Caco-2 (cell line): Measurements from ENCODE around the gene PCIF1. TPM values are rescaled to one million over a fixed set of nuclear protein-coding genes. Genes with fewer than 3 reads are reported as not detected.

ENCODE experiments used
- BruUV-seq: library from RNA; stranded (reverse); fragments of 400-500 nt; replicated peaks from 2 replicates; lab custom pipeline; 2021; lab: Mats Ljungman, UMichigan
- CTCF ChIA-PET: fragments of 300-600 bp; sonication (Branson Sonifier 250); formaldehyde crosslinking; loops from one replicate; lab custom pipeline; 2022; ENCODE audit warnings: antibody characterized with exemption; lab: Charles Lee
- POLR2A ChIA-PET: fragments of 300-600 bp; sonication (Branson Sonifier 250); formaldehyde crosslinking; loops from one replicate; lab custom pipeline; 2022; ENCODE audit warnings: antibody characterized with exemption; lab: Charles Lee
- DNase-seq, 2 experiments: peaks; one replicate each; pipeline versions ENCODE4 v3.0.0 to v3.0.0-alpha.2; 2020 to 2022
- H3K27me3 ChIP-seq: replicated peaks from 2 replicates; pipeline ENCODE4 v1.6.0; 2011; ENCODE audit warnings: low read length; ENCODE audit not compliant: control insufficient read depth, insufficient read depth
- H3K36me3 ChIP-seq: 2 replicates; pipeline ENCODE4 v1.5.1; 2011; ENCODE audit warnings: low read length; ENCODE audit not compliant: control insufficient read depth, insufficient read depth
- H3K4me1 ChIP-seq: fragments of 250-450 bp; sonication (Bioruptor Pico); 2 replicates; pipeline ENCODE4 v1.5.1; 2020; ENCODE audit warnings: mild to moderate bottlenecking
- H3K4me3 ChIP-seq: 2 replicates; pipeline ENCODE4 v1.5.1; 2011; ENCODE audit warnings: low read depth, mild to moderate bottlenecking, control low read depth, low read length
- H3K9me3 ChIP-seq: fragments of 250-450 bp; sonication (Bioruptor Pico); 2 replicates; pipeline ENCODE4 v1.5.1; 2020; ENCODE audit warnings: mild to moderate bottlenecking, moderate library complexity
- H3K27ac Mint-ChIP-seq: one replicate; pipeline ENCODE4 v1.8.0; 2022; ENCODE audit warnings: mixed read lengths; ENCODE audit not compliant: unreplicated experiment
- H3K27me3 Mint-ChIP-seq: one replicate; pipeline ENCODE4 v1.8.0; 2022; ENCODE audit warnings: mixed read lengths; ENCODE audit not compliant: insufficient read depth, unreplicated experiment
- H3K36me3 Mint-ChIP-seq: one replicate; pipeline ENCODE4 v1.8.0; 2022; ENCODE audit warnings: mild to moderate bottlenecking, mixed read lengths; ENCODE audit not compliant: insufficient read depth, unreplicated experiment
- H3K4me1 Mint-ChIP-seq: one replicate; pipeline ENCODE4 v1.8.0; 2022; ENCODE audit warnings: low read depth, mixed read lengths; ENCODE audit not compliant: unreplicated experiment
- H3K4me3 Mint-ChIP-seq: one replicate; pipeline ENCODE4 v1.8.0; 2022; ENCODE audit warnings: mild to moderate bottlenecking, moderate library complexity, mixed read lengths; ENCODE audit not compliant: unreplicated experiment
- H3K9me3 Mint-ChIP-seq: one replicate; pipeline ENCODE4 v1.8.0; 2022; ENCODE audit warnings: mixed read lengths; ENCODE audit not compliant: unreplicated experiment
- CTCF ChIP-seq, 2 experiments: fragments of 200-600 bp in 1 of 2; IDR thresholded peaks; 1 replicate in 1 of 2; 2 replicates in 1 of 2; pipeline versions ENCODE4 v1.5.1 to v1.8.0; 2011 to 2022; ENCODE audit warnings: antibody characterized with exemption in 1 of 2, control low read depth in 1 of 2, inconsistent platforms in 1 of 2, low read depth in 1 of 2, low read length in 1 of 2, mild to moderate bottlenecking in 1 of 2, moderate library complexity in 1 of 2; ENCODE audit not compliant: insufficient read depth in 1 of 2, severe bottlenecking in 1 of 2, unreplicated experiment in 1 of 2
- intact Hi-C: fragments of 100-400 bp; cut with micrococcal nuclease; formaldehyde crosslinking; loops from one replicate; pipeline ENCODE4 v1.10.0; 2022; ENCODE audit not compliant: unreplicated experiment
- total RNA-seq: library from RNA; stranded (reverse); gene quantifications from 2 replicates; pipeline ENCODE4 v1.2.3, GENCODE V29; 2022

PCIF1 gene
- total RNA-seq, 1 experiment from 2014 or later: 75.9 TPM

DNA sequence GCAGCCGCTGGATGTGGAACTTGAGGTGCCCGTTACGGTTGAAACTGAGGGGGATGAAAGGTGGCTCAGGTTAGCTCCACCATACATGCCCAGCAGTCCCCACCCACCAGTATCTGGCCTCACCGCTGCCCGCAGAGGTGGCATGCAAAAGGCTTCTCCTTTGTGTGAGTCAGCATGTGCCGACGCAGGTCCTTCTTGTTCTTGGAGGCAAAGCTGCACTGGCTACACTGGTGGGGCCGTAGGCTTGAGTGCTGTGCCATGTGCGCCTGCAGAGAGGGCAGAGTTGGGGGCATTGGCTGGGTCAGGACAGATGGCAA, 15.8 kb downstream of the PCIF1 start:
- no peaks in the 10 kb centered on the region for H3K9me3 Mint-ChIP-seq
- CTCF ChIA-PET: interaction anchor here (1.2 to 3.2 kb wide), 2 partner anchors 17 to 19 kb away, joined by 5 to 17 read pairs; no protein-coding TSS in a partner anchor

DNA sequence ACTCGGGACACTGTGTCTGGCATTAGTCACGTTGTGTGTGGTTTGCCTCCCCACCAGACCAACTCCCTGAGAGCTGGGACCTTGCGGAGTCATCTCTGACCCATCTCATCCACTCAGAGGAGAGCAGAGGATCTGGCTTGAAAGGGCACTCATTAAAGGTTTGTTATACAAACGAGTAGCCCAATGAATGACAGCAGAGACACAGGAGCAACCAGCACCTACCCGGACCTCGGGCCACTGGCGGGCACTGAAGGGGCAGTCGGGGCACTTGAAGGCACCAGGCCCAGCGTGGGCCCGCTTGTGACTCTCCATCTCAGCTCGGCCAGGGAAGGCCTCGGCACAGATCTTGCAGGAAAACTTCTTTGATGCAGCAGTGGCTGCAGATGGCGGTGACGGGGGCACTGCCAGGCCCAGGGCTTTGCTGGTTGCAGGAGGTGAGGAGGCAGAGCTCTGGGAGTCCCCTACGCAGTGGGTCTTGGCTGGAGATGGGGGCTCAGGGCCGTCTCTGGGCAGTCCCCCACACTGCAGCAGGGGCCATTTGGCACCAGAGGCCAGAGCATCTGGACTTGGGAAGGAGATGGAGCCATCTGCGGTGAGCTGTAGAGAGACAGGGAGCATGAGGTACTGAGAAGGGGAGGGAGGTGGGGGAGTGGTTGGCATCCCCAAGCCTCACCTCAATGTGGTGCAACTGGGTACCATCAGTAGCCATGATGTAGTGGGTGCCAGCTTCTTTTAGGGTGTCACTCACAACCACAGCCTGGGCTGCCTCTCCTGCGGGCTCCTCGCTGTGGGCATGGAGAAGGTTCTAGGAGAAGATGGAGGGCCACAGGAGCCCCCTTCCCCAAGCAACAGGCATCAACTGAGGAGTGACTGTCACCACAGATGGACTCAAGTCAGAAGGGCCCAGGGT, 17.7 kb downstream of the PCIF1 start:
- Mint-ChIP-seq H3K27me3 (no peaks in the 10 kb centered on the region), H3K36me3 (peaks cover 91% of the 10 kb centered on the region), H3K27ac (peak overlapping the region; percentile 24), H3K4me3 (no peak overlapping the region), H3K4me1 (no peaks in the 10 kb centered on the region), H3K9me3 (no peaks in the 10 kb centered on the region)
- Histone ChIP-seq H3K9me3 (no peaks in the 10 kb centered on the region), H3K4me1 (no peaks in the 10 kb centered on the region), H3K36me3 (peaks cover 18% of the 10 kb centered on the region), H3K27me3 (no peaks in the 10 kb centered on the region), H3K4me3 (no peak overlapping the region)
- intact Hi-C loops: no loop called here
- ChIA-PET CTCF (interaction anchor here (1.1 kb wide), 1 partner anchor 9 kb away, joined by 3 read pairs; no protein-coding TSS in a partner anchor), POLR2A (no interaction called here)
- DNase-seq: no peak
- TF ChIP-seq CTCF (IDR thresholded peaks at IDR 0.05; ENCODE audit: insufficient read depth in 1 of 2, low read depth in 1 of 2, low read length in 1 of 2, severe bottlenecking in 1 of 2, unreplicated experiment in 1 of 2): no peak
- no TSS peak for BruUV-seq

More for the DNA sequence above, 15.8 kb downstream of the PCIF1 start:
- Mint-ChIP-seq H3K4me3 (no peak overlapping the region), H3K36me3 (peaks cover 73% of the 10 kb centered on the region), H3K4me1 (no peaks in the 10 kb centered on the region), H3K27me3 (no peaks in the 10 kb centered on the region), H3K27ac (no peak overlapping the region)
- Histone ChIP-seq H3K4me1 (no peaks in the 10 kb centered on the region), H3K36me3 (peaks cover 23% of the 10 kb centered on the region), H3K4me3 (no peak overlapping the region), H3K27me3 (no peaks in the 10 kb centered on the region), H3K9me3 (no peaks in the 10 kb centered on the region)
- BruUV-seq: no TSS peak
- intact Hi-C loops: no loop called here
- POLR2A ChIA-PET: interaction anchor here (1.0 to 1.4 kb wide), 3 partner anchors 11 to 17 kb away, joined by 3 to 17 read pairs (median 8); no protein-coding TSS in a partner anchor
- peak in 1 of 2 experiments; percentile 50 for DNase-seq
- TF ChIP-seq CTCF (IDR thresholded peaks at IDR 0.05; ENCODE audit: insufficient read depth in 1 of 2, low read depth in 1 of 2, low read length in 1 of 2, severe bottlenecking in 1 of 2, unreplicated experiment in 1 of 2): no peak

DNA sequence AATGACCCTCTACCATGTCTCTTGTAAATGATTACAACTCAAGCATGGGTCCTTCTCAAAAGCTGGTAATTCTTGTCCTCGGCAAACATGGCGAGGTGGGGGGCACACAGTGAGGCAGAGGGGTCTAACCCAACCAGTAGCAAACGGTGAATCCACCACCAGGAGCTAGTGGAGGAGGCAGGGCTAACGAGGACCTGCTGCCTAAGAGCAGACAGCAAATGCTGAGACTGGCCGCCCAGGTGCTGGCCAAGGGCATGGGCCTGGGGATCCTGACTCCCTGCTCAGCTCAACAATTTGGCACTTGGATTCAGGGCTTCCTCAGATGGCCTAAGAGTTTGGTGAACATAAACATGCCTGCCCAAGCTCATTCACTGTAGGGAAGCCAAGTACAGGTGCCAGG, 18.4 kb downstream of the PCIF1 start:
- H3K27me3 ChIP-seq: no peaks in the 10 kb centered on the region
- BruUV-seq: no TSS peak
- H3K9me3 ChIP-seq: no peaks in the 10 kb centered on the region
- H3K4me1 ChIP-seq: no peaks in the 10 kb centered on the region
- intact Hi-C loops: no loop called here
- Mint-ChIP-seq H3K27ac (no peak overlapping the region), H3K4me3 (no peak overlapping the region), H3K4me1 (no peaks in the 10 kb centered on the region), H3K9me3 (no peaks in the 10 kb centered on the region), H3K36me3 (peaks cover 91% of the 10 kb centered on the region), H3K27me3 (no peaks in the 10 kb centered on the region)
- DNase-seq: no peak
- ChIA-PET CTCF (interaction anchor here (0.5 to 2.1 kb wide), 3 partner anchors 8 to 17 kb away, joined by 3 to 11 read pairs (median 3); no protein-coding TSS in a partner anchor), POLR2A (no interaction called here)
- TF ChIP-seq CTCF (IDR thresholded peaks at IDR 0.05; ENCODE audit: insufficient read depth in 1 of 2, low read depth in 1 of 2, low read length in 1 of 2, severe bottlenecking in 1 of 2, unreplicated experiment in 1 of 2): no peak
- peaks cover 20% of the 10 kb centered on the region for H3K36me3 ChIP-seq
- H3K4me3 ChIP-seq: no peak overlapping the region
